Vagina (tissue), 2 donors: ENCODE results near the gene JMJD7.

Experiments
- POLR2A ChIP-seq, 2 donors: fragments of 450-650 bp; IDR thresholded peaks; one replicate each; pipeline ENCODE4 v1.6.1; 2017; ENCODE audit warnings: antibody characterized with exemption in 2 of 2, mild to moderate bottlenecking in 2 of 2, moderate library complexity in 2 of 2
- TF ChIP-seq, protein P1 (sequence below), 3 experiments: fragments of 450-650 bp in 2 of 3; fragments of 200-600 bp in 1 of 3; sonication (generic) in 1 of 3; IDR thresholded peaks; one replicate each; pipeline ENCODE4 v1.5.1; 2017 to 2019; ENCODE audit warnings: antibody characterized with exemption in 3 of 3, mild to moderate bottlenecking in 2 of 3, moderate library complexity in 2 of 3

DNA sequence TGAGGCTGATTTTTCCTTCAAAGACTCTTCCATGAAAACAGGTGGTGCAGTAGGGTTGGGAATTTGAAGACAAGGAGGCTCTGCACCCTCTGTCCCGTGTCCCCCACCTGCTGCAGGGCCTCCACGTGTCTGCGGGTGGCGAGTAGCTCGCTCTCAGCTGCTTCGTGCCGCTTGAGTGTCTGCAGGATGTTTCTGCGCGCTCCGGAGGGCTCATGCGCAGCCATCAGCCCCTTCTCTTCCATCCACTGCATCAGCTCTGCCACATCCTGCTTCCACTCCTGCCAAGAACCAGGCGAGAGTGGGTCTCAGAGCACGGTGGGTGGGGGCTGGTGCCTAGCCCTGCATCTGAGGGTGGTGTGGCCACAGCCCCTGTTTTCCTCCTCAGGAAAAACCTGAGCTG lies 48.1 kb downstream of the JMJD7 start:
- TF ChIP-seq, protein P1, sequence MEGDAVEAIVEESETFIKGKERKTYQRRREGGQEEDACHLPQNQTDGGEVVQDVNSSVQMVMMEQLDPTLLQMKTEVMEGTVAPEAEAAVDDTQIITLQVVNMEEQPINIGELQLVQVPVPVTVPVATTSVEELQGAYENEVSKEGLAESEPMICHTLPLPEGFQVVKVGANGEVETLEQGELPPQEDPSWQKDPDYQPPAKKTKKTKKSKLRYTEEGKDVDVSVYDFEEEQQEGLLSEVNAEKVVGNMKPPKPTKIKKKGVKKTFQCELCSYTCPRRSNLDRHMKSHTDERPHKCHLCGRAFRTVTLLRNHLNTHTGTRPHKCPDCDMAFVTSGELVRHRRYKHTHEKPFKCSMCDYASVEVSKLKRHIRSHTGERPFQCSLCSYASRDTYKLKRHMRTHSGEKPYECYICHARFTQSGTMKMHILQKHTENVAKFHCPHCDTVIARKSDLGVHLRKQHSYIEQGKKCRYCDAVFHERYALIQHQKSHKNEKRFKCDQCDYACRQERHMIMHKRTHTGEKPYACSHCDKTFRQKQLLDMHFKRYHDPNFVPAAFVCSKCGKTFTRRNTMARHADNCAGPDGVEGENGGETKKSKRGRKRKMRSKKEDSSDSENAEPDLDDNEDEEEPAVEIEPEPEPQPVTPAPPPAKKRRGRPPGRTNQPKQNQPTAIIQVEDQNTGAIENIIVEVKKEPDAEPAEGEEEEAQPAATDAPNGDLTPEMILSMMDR (IDR thresholded peaks at IDR 0.05), result no peak
- TF ChIP-seq POLR2A (IDR thresholded peaks at IDR 0.05), result no peak
